ENCODE results near the gene KCTD13. TPM values are rescaled to one million over a fixed set of nuclear protein-coding genes. Genes with fewer than 3 reads are reported as not detected.

Gene KCTD13
- total and polyA plus RNA-seq, 4 donors, result 2.7 to 13.1 (median 3.7) TPM

DNA sequence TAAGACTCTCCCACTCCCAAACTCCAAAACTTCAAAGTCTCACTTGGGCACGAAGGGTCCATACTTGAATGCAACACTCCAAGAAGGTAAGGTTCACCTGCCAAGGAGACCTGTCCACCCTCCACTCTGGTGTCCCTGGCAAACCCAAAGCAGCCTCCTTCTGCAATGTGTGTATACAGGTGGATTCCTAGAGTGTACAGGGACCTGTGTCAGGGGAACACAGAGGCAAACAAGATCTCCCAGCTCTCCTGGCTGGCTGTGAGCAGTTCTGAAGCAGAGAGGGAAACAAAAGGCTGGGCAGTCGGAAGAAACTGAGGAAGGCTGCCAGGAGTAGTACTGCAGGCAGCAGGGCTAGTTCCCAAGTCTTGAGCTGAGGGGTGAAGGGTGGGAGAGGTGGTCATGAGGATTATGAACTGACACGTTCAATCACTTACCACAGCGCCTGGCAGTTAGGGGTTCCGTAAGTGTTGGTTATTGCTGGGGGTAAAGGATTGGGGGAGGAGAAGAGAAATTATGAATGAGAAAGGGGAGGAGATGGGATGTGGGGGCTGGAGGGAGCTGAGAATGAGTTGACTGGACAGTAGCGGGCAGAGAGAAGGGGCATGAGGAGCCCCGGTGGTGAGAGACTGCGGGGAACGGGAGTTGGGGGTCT is 795 bp downstream of the KCTD13 start:
- no peak overlapping the region for H3K27ac ChIP-seq (ENCODE audit: low read depth in 1 of 2, low read length in 2 of 2)
- peak overlapping the region; percentile 36 to 68 for H3K9ac ChIP-seq (ENCODE audit: low read depth in 1 of 2, low read length in 2 of 2)
- peak overlapping the region; percentile 80 to 99 (median 96) for H3K4me3 ChIP-seq (ENCODE audit: low read depth in 1 of 3, low read length in 3 of 3)
- WGBS, result 11% methylated on average over 9 of the region's 9 CpGs
- TF ChIP-seq, protein P1, sequence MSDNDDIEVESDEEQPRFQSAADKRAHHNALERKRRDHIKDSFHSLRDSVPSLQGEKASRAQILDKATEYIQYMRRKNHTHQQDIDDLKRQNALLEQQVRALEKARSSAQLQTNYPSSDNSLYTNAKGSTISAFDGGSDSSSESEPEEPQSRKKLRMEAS (IDR thresholded peaks at IDR 0.05), result no peak
- TF ChIP-seq, protein P2, sequence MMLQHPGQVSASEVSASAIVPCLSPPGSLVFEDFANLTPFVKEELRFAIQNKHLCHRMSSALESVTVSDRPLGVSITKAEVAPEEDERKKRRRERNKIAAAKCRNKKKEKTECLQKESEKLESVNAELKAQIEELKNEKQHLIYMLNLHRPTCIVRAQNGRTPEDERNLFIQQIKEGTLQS (IDR thresholded peaks at IDR 0.05), result no peak
- H3K36me3 ChIP-seq (ENCODE audit: control insufficient read depth in 4 of 4, insufficient read depth in 3 of 4, low read depth in 1 of 4, low read length in 3 of 4), result peaks cover 4 to 16% (median 9%) of the 10 kb centered on the region in 4 donors
- peaks cover 7 to 19% (median 15%) of the 10 kb centered on the region in 4 donors for H3K4me1 ChIP-seq (ENCODE audit: control insufficient read depth in 4 of 4, insufficient read depth in 4 of 4, low read length in 3 of 4)
- no peaks in the 10 kb centered on the region for H3K27me3 ChIP-seq (ENCODE audit: control insufficient read depth in 4 of 4, insufficient read depth in 4 of 4, low read length in 3 of 4)
- H3K9me3 ChIP-seq (ENCODE audit: control insufficient read depth in 4 of 4, low read length in 3 of 4), result no peaks in the 10 kb centered on the region
- no peak for DNase-seq (ENCODE audit: low spot score)

DNA sequence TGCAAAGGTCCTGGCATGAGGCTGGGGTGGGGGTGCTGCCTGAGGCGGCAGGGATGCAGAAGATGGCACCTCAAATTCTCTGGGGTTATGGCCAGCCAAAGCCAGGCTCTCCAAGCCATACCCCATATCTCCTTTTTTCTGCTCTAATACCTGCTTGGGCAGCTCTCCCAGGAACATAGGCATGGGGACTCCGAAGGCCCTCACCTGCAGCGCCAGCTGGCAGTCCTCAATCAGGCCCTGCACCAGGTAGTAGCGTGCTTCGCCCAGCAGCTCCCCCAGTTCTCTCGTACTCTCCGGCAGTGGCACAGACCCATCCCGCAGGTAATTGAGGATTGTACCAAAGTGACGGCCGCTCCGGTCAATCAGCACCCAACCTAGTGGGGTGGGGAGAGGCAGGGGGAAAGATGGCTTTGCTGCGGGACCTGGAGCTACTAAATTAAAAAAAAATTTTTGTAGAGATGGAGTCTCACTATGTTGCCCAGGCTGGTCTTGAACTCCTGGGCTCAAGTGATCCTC is 3.0 kb downstream of the KCTD13 start:
- H3K4me1 ChIP-seq (ENCODE audit: control insufficient read depth in 4 of 4, insufficient read depth in 4 of 4, low read length in 3 of 4), result peaks cover 7 to 19% (median 15%) of the 10 kb centered on the region in 4 donors
- H3K9me3 ChIP-seq (ENCODE audit: control insufficient read depth in 4 of 4, low read length in 3 of 4), result no peaks in the 10 kb centered on the region
- H3K27ac ChIP-seq (ENCODE audit: low read depth in 1 of 2, low read length in 2 of 2), result no peak overlapping the region
- peaks cover 6 to 23% (median 15%) of the 10 kb centered on the region in 4 donors for H3K36me3 ChIP-seq (ENCODE audit: control insufficient read depth in 4 of 4, insufficient read depth in 3 of 4, low read depth in 1 of 4, low read length in 3 of 4)
- no peak for DNase-seq (ENCODE audit: low spot score)
- WGBS, result 97% methylated on average over 12 of the region's 12 CpGs
- H3K9ac ChIP-seq (ENCODE audit: low read depth in 1 of 2, low read length in 2 of 2), result no peak overlapping the region
- no peak for TF ChIP-seq EGR1 (IDR thresholded peaks at IDR 0.05; ENCODE audit: low read depth in 2 of 2)
- TF ChIP-seq RXRA (IDR thresholded peaks at IDR 0.05), result no peak
- no peak for TF ChIP-seq JUND (IDR thresholded peaks at IDR 0.05)
- TF ChIP-seq, protein P3, sequence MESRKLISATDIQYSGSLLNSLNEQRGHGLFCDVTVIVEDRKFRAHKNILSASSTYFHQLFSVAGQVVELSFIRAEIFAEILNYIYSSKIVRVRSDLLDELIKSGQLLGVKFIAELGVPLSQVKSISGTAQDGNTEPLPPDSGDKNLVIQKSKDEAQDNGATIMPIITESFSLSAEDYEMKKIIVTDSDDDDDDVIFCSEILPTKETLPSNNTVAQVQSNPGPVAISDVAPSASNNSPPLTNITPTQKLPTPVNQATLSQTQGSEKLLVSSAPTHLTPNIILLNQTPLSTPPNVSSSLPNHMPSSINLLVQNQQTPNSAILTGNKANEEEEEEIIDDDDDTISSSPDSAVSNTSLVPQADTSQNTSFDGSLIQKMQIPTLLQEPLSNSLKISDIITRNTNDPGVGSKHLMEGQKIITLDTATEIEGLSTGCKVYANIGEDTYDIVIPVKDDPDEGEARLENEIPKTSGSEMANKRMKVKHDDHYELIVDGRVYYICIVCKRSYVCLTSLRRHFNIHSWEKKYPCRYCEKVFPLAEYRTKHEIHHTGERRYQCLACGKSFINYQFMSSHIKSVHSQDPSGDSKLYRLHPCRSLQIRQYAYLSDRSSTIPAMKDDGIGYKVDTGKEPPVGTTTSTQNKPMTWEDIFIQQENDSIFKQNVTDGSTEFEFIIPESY (IDR thresholded peaks at IDR 0.05), result no peak
- TF ChIP-seq TAF1 (conservative IDR thresholded peaks at IDR 0.05), result no peak
- no peaks in the 10 kb centered on the region for H3K27me3 ChIP-seq (ENCODE audit: control insufficient read depth in 4 of 4, insufficient read depth in 4 of 4, low read length in 3 of 4)
- no peak overlapping the region for H3K4me3 ChIP-seq (ENCODE audit: low read depth in 1 of 3, low read length in 3 of 3)

DNA sequence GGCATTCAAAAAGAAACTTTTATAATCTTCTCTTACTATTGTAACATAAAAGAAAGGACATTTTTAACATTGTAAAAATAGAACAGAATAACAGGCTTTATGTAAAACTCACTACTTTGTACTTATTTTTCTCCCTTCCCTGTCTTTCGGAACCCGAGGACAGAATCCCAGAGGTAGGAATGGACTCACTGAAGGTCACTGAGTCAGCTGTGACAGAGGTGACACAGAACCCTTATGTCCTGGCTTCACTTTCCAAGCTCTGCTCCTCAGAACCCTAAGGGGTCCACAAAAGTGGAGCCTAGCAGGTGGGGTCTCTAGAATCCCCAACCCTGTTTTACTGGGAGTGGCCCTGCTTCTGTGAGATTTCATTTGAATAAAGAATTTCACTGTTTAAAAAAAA is 3.7 kb downstream of the KCTD13 start:
- Histone ChIP-seq H3K4me1 (ENCODE audit: control insufficient read depth in 4 of 4, insufficient read depth in 4 of 4, low read length in 3 of 4) (peaks cover 7 to 19% (median 15%) of the 10 kb centered on the region in 4 donors), H3K36me3 (ENCODE audit: control insufficient read depth in 4 of 4, insufficient read depth in 3 of 4, low read depth in 1 of 4, low read length in 3 of 4) (peaks cover 6 to 23% (median 15%) of the 10 kb centered on the region in 4 donors), H3K27ac (ENCODE audit: low read depth in 1 of 2, low read length in 2 of 2) (no peak overlapping the region), H3K4me3 (ENCODE audit: low read depth in 1 of 3, low read length in 3 of 3) (no peak overlapping the region), H3K9me3 (ENCODE audit: control insufficient read depth in 4 of 4, low read length in 3 of 4) (no peaks in the 10 kb centered on the region), H3K27me3 (ENCODE audit: control insufficient read depth in 4 of 4, insufficient read depth in 4 of 4, low read length in 3 of 4) (no peaks in the 10 kb centered on the region), H3K9ac (ENCODE audit: low read depth in 1 of 2, low read length in 2 of 2) (no peak overlapping the region)
- DNase-seq (ENCODE audit: low spot score), result no peak
- TF ChIP-seq SP1 (IDR thresholded peaks at IDR 0.05), result no peak
- no peak for TF ChIP-seq NR2F2 (IDR thresholded peaks at IDR 0.05)
- no peak for TF ChIP-seq FOXA1 (IDR thresholded peaks at IDR 0.05)
- no peak for TF ChIP-seq FOXA2 (IDR thresholded peaks at IDR 0.05)
- TF ChIP-seq RAD21 (IDR thresholded peaks at IDR 0.05), result no peak
- no peak for TF ChIP-seq HNF4A (conservative IDR thresholded peaks at IDR 0.05)
- TF ChIP-seq TAF1 (conservative IDR thresholded peaks at IDR 0.05), result no peak
- TF ChIP-seq, protein P2 (IDR thresholded peaks at IDR 0.05), result no peak
- no peak for TF ChIP-seq JUND (IDR thresholded peaks at IDR 0.05)
- no peak for TF ChIP-seq YY1 (IDR thresholded peaks at IDR 0.05)
- TF ChIP-seq, protein P3 (IDR thresholded peaks at IDR 0.05), result no peak
- TF ChIP-seq EGR1 (IDR thresholded peaks at IDR 0.05; ENCODE audit: low read depth in 2 of 2), result no peak
- TF ChIP-seq, protein P4, sequence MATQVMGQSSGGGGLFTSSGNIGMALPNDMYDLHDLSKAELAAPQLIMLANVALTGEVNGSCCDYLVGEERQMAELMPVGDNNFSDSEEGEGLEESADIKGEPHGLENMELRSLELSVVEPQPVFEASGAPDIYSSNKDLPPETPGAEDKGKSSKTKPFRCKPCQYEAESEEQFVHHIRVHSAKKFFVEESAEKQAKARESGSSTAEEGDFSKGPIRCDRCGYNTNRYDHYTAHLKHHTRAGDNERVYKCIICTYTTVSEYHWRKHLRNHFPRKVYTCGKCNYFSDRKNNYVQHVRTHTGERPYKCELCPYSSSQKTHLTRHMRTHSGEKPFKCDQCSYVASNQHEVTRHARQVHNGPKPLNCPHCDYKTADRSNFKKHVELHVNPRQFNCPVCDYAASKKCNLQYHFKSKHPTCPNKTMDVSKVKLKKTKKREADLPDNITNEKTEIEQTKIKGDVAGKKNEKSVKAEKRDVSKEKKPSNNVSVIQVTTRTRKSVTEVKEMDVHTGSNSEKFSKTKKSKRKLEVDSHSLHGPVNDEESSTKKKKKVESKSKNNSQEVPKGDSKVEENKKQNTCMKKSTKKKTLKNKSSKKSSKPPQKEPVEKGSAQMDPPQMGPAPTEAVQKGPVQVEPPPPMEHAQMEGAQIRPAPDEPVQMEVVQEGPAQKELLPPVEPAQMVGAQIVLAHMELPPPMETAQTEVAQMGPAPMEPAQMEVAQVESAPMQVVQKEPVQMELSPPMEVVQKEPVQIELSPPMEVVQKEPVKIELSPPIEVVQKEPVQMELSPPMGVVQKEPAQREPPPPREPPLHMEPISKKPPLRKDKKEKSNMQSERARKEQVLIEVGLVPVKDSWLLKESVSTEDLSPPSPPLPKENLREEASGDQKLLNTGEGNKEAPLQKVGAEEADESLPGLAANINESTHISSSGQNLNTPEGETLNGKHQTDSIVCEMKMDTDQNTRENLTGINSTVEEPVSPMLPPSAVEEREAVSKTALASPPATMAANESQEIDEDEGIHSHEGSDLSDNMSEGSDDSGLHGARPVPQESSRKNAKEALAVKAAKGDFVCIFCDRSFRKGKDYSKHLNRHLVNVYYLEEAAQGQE (IDR thresholded peaks at IDR 0.05), result no peak
- TF ChIP-seq HNF4G (IDR thresholded peaks at IDR 0.05), result no peak
- TF ChIP-seq RXRA (IDR thresholded peaks at IDR 0.05), result no peak
- TF ChIP-seq GABPA (IDR thresholded peaks at IDR 0.05 in 1 of 2, conservative IDR thresholded peaks at IDR 0.05 in 1 of 2), result no peak
- 97% methylated on average over 2 of the region's 2 CpGs for whole genome bisulfite sequencing
